A673 (cell line): Measurements from ENCODE around the gene PCYT1B.

Experiments used
- EZH2 ChIP-seq: fragments of 200-600 bp; sonication (generic); IDR thresholded peaks from 2 replicates; pipeline ENCODE4 v1.6.1; 2017; ENCODE audit warnings: borderline replicate concordance, low read depth, mild to moderate bottlenecking, mixed read lengths, antibody characterized with exemption, low read length; ENCODE audit not compliant: poor library complexity, severe bottlenecking
- TF ChIP-seq, protein P1 (sequence below): fragments of 300-800, 200-600 bp; sonication (generic); conservative IDR thresholded peaks from 2 replicates; pipeline ENCODE4 v1.5.1; 2017; ENCODE audit warnings: low read depth, mild to moderate bottlenecking, antibody characterized with exemption, low read length, moderate library complexity, mixed read lengths

DNA sequence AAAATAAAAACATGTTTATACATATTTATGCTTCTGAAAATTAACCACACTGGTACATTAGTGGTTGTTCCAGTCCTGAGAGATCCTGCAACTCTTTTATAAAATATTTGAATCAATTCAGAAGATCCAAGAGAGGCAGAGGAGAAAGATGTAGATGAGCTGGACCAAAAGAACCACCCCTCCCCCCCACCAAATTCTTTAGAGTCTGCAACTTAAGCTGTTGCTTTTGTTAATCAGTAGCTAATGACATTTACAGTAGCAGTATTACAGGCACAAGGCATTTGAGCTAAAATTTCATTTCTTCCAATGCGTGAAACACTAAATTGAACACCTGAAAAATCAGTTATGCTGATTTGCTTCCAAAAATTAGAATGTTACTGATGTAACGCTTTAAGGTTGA is 120.5 kb downstream of the PCYT1B start:
- TF ChIP-seq, protein P1, sequence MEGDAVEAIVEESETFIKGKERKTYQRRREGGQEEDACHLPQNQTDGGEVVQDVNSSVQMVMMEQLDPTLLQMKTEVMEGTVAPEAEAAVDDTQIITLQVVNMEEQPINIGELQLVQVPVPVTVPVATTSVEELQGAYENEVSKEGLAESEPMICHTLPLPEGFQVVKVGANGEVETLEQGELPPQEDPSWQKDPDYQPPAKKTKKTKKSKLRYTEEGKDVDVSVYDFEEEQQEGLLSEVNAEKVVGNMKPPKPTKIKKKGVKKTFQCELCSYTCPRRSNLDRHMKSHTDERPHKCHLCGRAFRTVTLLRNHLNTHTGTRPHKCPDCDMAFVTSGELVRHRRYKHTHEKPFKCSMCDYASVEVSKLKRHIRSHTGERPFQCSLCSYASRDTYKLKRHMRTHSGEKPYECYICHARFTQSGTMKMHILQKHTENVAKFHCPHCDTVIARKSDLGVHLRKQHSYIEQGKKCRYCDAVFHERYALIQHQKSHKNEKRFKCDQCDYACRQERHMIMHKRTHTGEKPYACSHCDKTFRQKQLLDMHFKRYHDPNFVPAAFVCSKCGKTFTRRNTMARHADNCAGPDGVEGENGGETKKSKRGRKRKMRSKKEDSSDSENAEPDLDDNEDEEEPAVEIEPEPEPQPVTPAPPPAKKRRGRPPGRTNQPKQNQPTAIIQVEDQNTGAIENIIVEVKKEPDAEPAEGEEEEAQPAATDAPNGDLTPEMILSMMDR = no peak
- TF ChIP-seq EZH2 = no peak
